Fibroblast of lung (primary cell): ENCODE results near the gene ZNF558.
"Not testable (repeated sequence)": the region's sequence is repeated elsewhere in the genome, so short reads cannot be mapped to it uniquely, and the experiment has no call there.

Experiments used
- EZH2 ChIP-seq: IDR thresholded peaks from 2 replicates; pipeline ENCODE4 v1.5.1; 2012; ENCODE audit warnings: low read length, control low read depth, mild to moderate bottlenecking; ENCODE audit errors: missing control alignments
- TF ChIP-seq, protein P1 (sequence below), 2 donors: IDR thresholded peaks in 1 of 2; conservative IDR thresholded peaks in 1 of 2; 1 replicate in 1 of 2; 2 replicates in 1 of 2; pipeline ENCODE4 v1.5.1; 2011 to 2012; ENCODE audit warnings: low read length in 2 of 2, control low read depth in 1 of 2, inconsistent platforms in 1 of 2, low read depth in 1 of 2, mild to moderate bottlenecking in 1 of 2

DNA sequence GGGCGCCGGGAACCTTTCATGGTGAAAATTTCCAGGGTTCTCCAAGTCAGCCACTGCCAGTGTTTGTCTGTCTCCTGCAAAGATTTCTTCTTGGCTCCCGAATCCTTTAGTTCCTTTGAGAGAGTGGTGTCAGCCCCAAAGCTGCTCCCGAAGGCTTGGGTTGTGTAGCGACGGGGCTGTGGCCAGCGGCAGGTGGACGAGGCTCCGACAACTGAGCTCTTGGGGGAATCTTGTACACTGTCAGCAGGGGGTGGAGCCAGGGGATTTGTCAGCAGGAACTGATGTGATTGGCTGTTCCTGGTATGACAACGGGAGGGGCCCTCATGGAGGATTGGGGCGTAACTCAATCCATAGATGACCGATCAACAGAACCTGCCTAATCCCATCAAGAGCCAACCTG, 58.5 kb downstream of the ZNF558 start:
- TF ChIP-seq EZH2 = not testable (repeated sequence)
- TF ChIP-seq, protein P1, sequence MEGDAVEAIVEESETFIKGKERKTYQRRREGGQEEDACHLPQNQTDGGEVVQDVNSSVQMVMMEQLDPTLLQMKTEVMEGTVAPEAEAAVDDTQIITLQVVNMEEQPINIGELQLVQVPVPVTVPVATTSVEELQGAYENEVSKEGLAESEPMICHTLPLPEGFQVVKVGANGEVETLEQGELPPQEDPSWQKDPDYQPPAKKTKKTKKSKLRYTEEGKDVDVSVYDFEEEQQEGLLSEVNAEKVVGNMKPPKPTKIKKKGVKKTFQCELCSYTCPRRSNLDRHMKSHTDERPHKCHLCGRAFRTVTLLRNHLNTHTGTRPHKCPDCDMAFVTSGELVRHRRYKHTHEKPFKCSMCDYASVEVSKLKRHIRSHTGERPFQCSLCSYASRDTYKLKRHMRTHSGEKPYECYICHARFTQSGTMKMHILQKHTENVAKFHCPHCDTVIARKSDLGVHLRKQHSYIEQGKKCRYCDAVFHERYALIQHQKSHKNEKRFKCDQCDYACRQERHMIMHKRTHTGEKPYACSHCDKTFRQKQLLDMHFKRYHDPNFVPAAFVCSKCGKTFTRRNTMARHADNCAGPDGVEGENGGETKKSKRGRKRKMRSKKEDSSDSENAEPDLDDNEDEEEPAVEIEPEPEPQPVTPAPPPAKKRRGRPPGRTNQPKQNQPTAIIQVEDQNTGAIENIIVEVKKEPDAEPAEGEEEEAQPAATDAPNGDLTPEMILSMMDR (conservative IDR thresholded peaks at IDR 0.05 in 1 of 2, IDR thresholded peaks at IDR 0.05 in 1 of 2; ENCODE audit: low read depth in 1 of 2, low read length in 2 of 2) = not testable (repeated sequence)
